IMR-90 (cell line): ENCODE results near the gene LPXN. TPM values are rescaled to one million over a fixed set of nuclear protein-coding genes. Genes with fewer than 3 reads are reported as not detected.

ENCODE experiments used
- ATAC-seq: fragments of 200-7000 bp; cut with Tn5 transposase; 2 replicates; pipeline ENCODE4 v1.9.1; 2020; ENCODE audit warnings: low read depth, mild to moderate bottlenecking, moderate library complexity
- BruUV-seq: library from RNA; stranded (reverse); fragments of 400-500 nt; replicated peaks from 2 replicates; lab custom pipeline; 2021; lab: Mats Ljungman, UMichigan
- CTCF ChIA-PET: fragments of 300-600 bp; formaldehyde crosslinking; extraction: SDS; loops from one replicate; lab custom pipeline; 2021; ENCODE audit warnings: antibody characterized with exemption; lab: Yijun Ruan, JAX
- POLR2A ChIA-PET: fragments of 300-600 bp; sonication (Branson Sonifier 250); formaldehyde crosslinking; loops from one replicate; lab custom pipeline; 2022; ENCODE audit warnings: antibody characterized with exemption; ENCODE audit not compliant: unreplicated experiment; lab: Charles Lee
- DNase-seq: peaks from one replicate; pipeline ENCODE4 v3.0.0; 2013
- H2AFZ ChIP-seq: replicated peaks from 2 replicates; pipeline ENCODE3; 2013; ENCODE audit warnings: low read length, mild to moderate bottlenecking; ENCODE audit not compliant: poor library complexity
- H2AK5ac ChIP-seq: 2 replicates; pipeline ENCODE4 v1.6.1; 2013; ENCODE audit warnings: low read depth, low read length, inconsistent platforms
- H2AK9ac ChIP-seq: replicated peaks from 2 replicates; pipeline ENCODE3; 2013; ENCODE audit warnings: mild to moderate bottlenecking, low read depth, low read length, moderate library complexity; ENCODE audit not compliant: poor library complexity
- H2BK120ac ChIP-seq: 2 replicates; pipeline ENCODE4 v1.6.1; 2013; ENCODE audit warnings: low read depth, low read length, inconsistent platforms
- H2BK15ac ChIP-seq: 3 replicates; pipeline ENCODE4 v1.6.1; 2013; ENCODE audit warnings: low read depth, low read length, inconsistent platforms
- H2BK20ac ChIP-seq: 2 replicates; pipeline ENCODE4 v1.6.1; 2013; ENCODE audit warnings: low read depth, mild to moderate bottlenecking, inconsistent platforms, low read length, moderate library complexity
- H2BK5ac ChIP-seq: 2 replicates; pipeline ENCODE4 v1.6.1; 2013; ENCODE audit warnings: mild to moderate bottlenecking, low read depth, low read length, inconsistent platforms; ENCODE audit not compliant: poor library complexity, severe bottlenecking
- H3K14ac ChIP-seq: replicated peaks from 2 replicates; pipeline ENCODE4 v1.6.1; 2013; ENCODE audit warnings: low read depth, low read length, inconsistent platforms
- H3K18ac ChIP-seq: 2 replicates; pipeline ENCODE4 v1.6.1; 2013; ENCODE audit warnings: low read depth, low read length, control low read depth
- H3K23ac ChIP-seq: 2 replicates; pipeline ENCODE4 v1.6.1; 2013; ENCODE audit warnings: low read depth, low read length, inconsistent platforms
- H3K27ac ChIP-seq: 2 replicates; pipeline ENCODE4 v1.5.1; 2013; ENCODE audit warnings: mild to moderate bottlenecking, control low read depth, low read length; ENCODE audit not compliant: insufficient read depth
- H3K27me3 ChIP-seq: 2 replicates; pipeline ENCODE4 v1.6.1; 2013; ENCODE audit warnings: low read length; ENCODE audit not compliant: control insufficient read depth, insufficient read depth
- H3K36me3 ChIP-seq: 2 replicates; pipeline ENCODE4 v1.6.1; 2013; ENCODE audit warnings: low read length, mixed read lengths; ENCODE audit not compliant: control insufficient read depth, insufficient read depth
- H3K4ac ChIP-seq: 2 replicates; pipeline ENCODE4 v1.6.1; 2013; ENCODE audit warnings: low read depth, low read length, inconsistent platforms
- H3K4me1 ChIP-seq: 2 replicates; pipeline ENCODE4 v1.6.1; 2013; ENCODE audit warnings: low read length, mixed read lengths; ENCODE audit not compliant: control insufficient read depth, insufficient read depth
- H3K4me2 ChIP-seq: 2 replicates; pipeline ENCODE4 v1.6.1; 2013; ENCODE audit warnings: low read depth, mild to moderate bottlenecking, control low read depth, low read length, moderate library complexity
- H3K4me3 ChIP-seq: 2 replicates; pipeline ENCODE4 v1.5.1; 2013; ENCODE audit warnings: low read depth, mild to moderate bottlenecking, control low read depth, low read length, moderate library complexity; ENCODE audit not compliant: insufficient read depth
- H3K56ac ChIP-seq: 2 replicates; pipeline ENCODE4 v1.6.1; 2013; ENCODE audit warnings: low read length, inconsistent platforms; ENCODE audit not compliant: insufficient read depth; ENCODE audit errors: extremely low read depth
- H3K79me1 ChIP-seq, 2 experiments: 2 replicates each; pipeline ENCODE4 v1.6.1; 2013; ENCODE audit warnings: low read length in 2 of 2, inconsistent platforms in 1 of 2, low read depth in 1 of 2
- H3K9ac ChIP-seq: 2 replicates; pipeline ENCODE4 v1.6.1; 2013; ENCODE audit warnings: low read depth, low read length, control low read depth
- H3K9me1 ChIP-seq: 2 replicates; pipeline ENCODE4 v1.6.1; 2013; ENCODE audit warnings: low read length, inconsistent platforms; ENCODE audit not compliant: insufficient read depth
- H3K9me3 ChIP-seq: 2 replicates; pipeline ENCODE4 v1.6.1; 2013; ENCODE audit warnings: low read length; ENCODE audit not compliant: control insufficient read depth, insufficient read depth
- H4K20me1 ChIP-seq: 2 replicates; pipeline ENCODE4 v1.6.1; 2013; ENCODE audit warnings: low read length, inconsistent platforms; ENCODE audit not compliant: insufficient read depth
- H4K5ac ChIP-seq: 2 replicates; pipeline ENCODE4 v1.6.1; 2013; ENCODE audit warnings: mild to moderate bottlenecking, low read depth, low read length, control low read depth
- H4K8ac ChIP-seq, 2 experiments: 2 replicates each; pipeline ENCODE4 v1.6.1; 2013; ENCODE audit warnings: low read depth in 2 of 2, low read length in 2 of 2, control low read depth in 1 of 2, inconsistent platforms in 1 of 2
- H4K91ac ChIP-seq: 2 replicates; pipeline ENCODE4 v1.6.1; 2013; ENCODE audit warnings: low read depth, low read length, inconsistent platforms; ENCODE audit not compliant: insufficient read depth
- CEBPB ChIP-seq: IDR thresholded peaks from 2 replicates; pipeline ENCODE4 v1.6.1; 2012; ENCODE audit warnings: low read depth, low read length, improper control_type of control experiment
- WGBS, 2 experiments: methylation state at CpG; one replicate each; pipeline versions ENCODE4 v1.1.5 to v1.1.7; 2013; ENCODE audit warnings: missing lambda C conversion rate in 2 of 2; ENCODE audit not compliant: insufficient read length in 1 of 2; ENCODE audit errors: extremely low coverage in 2 of 2; 5-methylcytosine and 5-hydroxymethylcytosine counted together
- dilution Hi-C: fragments of 300-500 bp; cut with HindIII; formaldehyde crosslinking; loops from one replicate; pipeline ENCODE4 v1.14.3; 2018; ENCODE audit warnings: low sequenced_read_pairs; ENCODE audit not compliant: unreplicated experiment
- in situ Hi-C: fragments of 300-500 bp; cut with MboI; formaldehyde crosslinking; loops from 3 replicates; pipeline ENCODE4 v1.14.3; 2019; ENCODE audit warnings: low sequenced_read_pairs, inconsistent platforms, mixed read lengths
- intact Hi-C: fragments of 100-400 bp; cut with micrococcal nuclease; formaldehyde crosslinking; loops from 2 replicates; pipeline ENCODE4 v1.10.0; 2022
- polyA plus RNA-seq, 3 experiments: library from polyadenylated mRNA; depleted of rRNA; stranded (reverse); fragments of >200 nt; gene quantifications; 2 replicates each; pipeline ENCODE4 v1.2.3, GENCODE V29; 2012; ENCODE audit warnings: low replicate concordance in 1 of 3
- total RNA-seq: library from RNA; depleted of rRNA; stranded (reverse); fragments of >200 nt; gene quantifications from 2 replicates; pipeline ENCODE4 v1.2.3, GENCODE V29; 2012

Gene LPXN
- total and polyA plus RNA-seq, 2 of the 4 experiments (the other 2 are of a cell fraction), result 13.4 to 15.7 TPM

DNA sequence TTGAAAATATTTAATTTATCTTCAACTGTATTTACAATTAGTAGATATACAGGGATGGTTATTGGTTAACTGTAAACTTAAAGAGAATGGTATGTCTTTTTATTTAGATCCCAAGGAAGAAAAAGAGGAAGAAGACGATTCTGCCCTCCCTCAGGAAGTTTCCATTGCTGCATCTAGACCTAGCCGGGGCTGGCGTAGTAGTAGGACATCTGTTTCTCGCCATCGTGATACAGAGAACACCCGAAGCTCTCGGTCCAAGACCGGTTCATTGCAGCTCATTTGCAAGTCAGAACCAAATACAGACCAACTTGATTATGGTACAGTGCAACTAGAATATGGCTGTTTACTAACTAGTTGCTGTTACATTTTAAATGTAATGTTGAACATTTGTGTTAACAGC is 34.1 kb upstream of the LPXN start:
- no TSS peak for BruUV-seq
- H3K9me1 ChIP-seq, result peaks cover 3% of the 10 kb centered on the region; the same call in 1 of the 2 replicates
- no peak overlapping the region for H4K8ac ChIP-seq
- no peak overlapping the region for H3K9ac ChIP-seq
- ChIA-PET CTCF (no interaction called here), POLR2A (no interaction called here)
- no peak overlapping the region for H4K91ac ChIP-seq
- H2AK5ac ChIP-seq, result no peak overlapping the region
- no peak overlapping the region for H2BK15ac ChIP-seq
- no peak overlapping the region for H3K18ac ChIP-seq
- no peak overlapping the region for H3K4ac ChIP-seq
- H2AFZ ChIP-seq, result no peak overlapping the region
- H3K23ac ChIP-seq, result no peak overlapping the region
- peaks cover 11% of the 10 kb centered on the region; the same call in 1 of the 2 replicates for H4K20me1 ChIP-seq
- H3K56ac ChIP-seq, result no peak overlapping the region
- DNase-seq (no peak), ATAC-seq (no peak)
- TF ChIP-seq CEBPB, result no peak
- H2BK120ac ChIP-seq, result no peak overlapping the region
- intact Hi-C loops, result no loop called here
- no peak overlapping the region for H2BK20ac ChIP-seq
- no peaks in the 10 kb centered on the region for H3K9me3 ChIP-seq
- no peak overlapping the region for H4K5ac ChIP-seq
- no peak overlapping the region for H2BK5ac ChIP-seq
- no peak overlapping the region for H3K4me2 ChIP-seq
- H3K27me3 ChIP-seq, result no peaks in the 10 kb centered on the region
- H3K4me3 ChIP-seq, result no peak overlapping the region
- H3K14ac ChIP-seq, result no peak overlapping the region
- no peak overlapping the region for H3K27ac ChIP-seq
- no CpG with 5 or more reads among the region's 8 CpGs for whole genome bisulfite sequencing, 2 experiments
- dilution Hi-C loops, result no loop called here
- peaks cover 23% of the 10 kb centered on the region for H3K36me3 ChIP-seq
- H3K4me1 ChIP-seq, result no peaks in the 10 kb centered on the region
- H3K79me1 ChIP-seq, result peaks cover 10 to 27% of the 10 kb centered on the region in 2 experiments
- H2AK9ac ChIP-seq, result no peak overlapping the region
- in situ Hi-C loops, result no loop called here
